IPS-15b (cell line): ENCODE measurements around the gene OXSM.

Experiments used
- H3K27me3 ChIP-seq: one replicate; pipeline ENCODE4 v1.6.1; 2013; ENCODE audit warnings: low read length; ENCODE audit not compliant: control insufficient read depth, insufficient read depth
- H3K36me3 ChIP-seq: one replicate; pipeline ENCODE4 v1.6.1; 2013; ENCODE audit warnings: low read length; ENCODE audit not compliant: control insufficient read depth, insufficient read depth
- H3K4me1 ChIP-seq: one replicate; pipeline ENCODE4 v1.6.1; 2013; ENCODE audit warnings: mild to moderate bottlenecking, low read length; ENCODE audit not compliant: control insufficient read depth, insufficient read depth
- H3K4me3 ChIP-seq: one replicate; pipeline ENCODE4 v1.5.1; 2013; ENCODE audit warnings: low read depth, low read length
- H3K9ac ChIP-seq: one replicate; pipeline ENCODE4 v1.6.1; 2013; ENCODE audit warnings: low read depth, mild to moderate bottlenecking, low read length
- H3K9me3 ChIP-seq: one replicate; pipeline ENCODE4 v1.6.1; 2013; ENCODE audit warnings: mild to moderate bottlenecking, low read length; ENCODE audit not compliant: control insufficient read depth, insufficient read depth

The OXSM gene

GRCh38 chr3:25834346-25834745 is 44.5 kb downstream of the OXSM start:
- H3K4me1 ChIP-seq, result no peaks in the 10 kb centered on the region
- H3K27me3 ChIP-seq, result no peaks in the 10 kb centered on the region
- no peaks in the 10 kb centered on the region for H3K9me3 ChIP-seq
- H3K9ac ChIP-seq, result no peak overlapping the region
- no peak overlapping the region for H3K4me3 ChIP-seq
- H3K36me3 ChIP-seq, result no peaks in the 10 kb centered on the region

GRCh38 chr3:25836579-25836978 is 46.7 kb downstream of the OXSM start:
- no peaks in the 10 kb centered on the region for H3K27me3 ChIP-seq
- H3K36me3 ChIP-seq, result no peaks in the 10 kb centered on the region
- H3K4me3 ChIP-seq, result no peak overlapping the region
- H3K9ac ChIP-seq, result no peak overlapping the region
- H3K9me3 ChIP-seq, result no peaks in the 10 kb centered on the region
- no peaks in the 10 kb centered on the region for H3K4me1 ChIP-seq

- H3K4me1 ChIP-seq, result no peaks in the 10 kb centered on the region
- no peaks in the 10 kb centered on the region for H3K9me3 ChIP-seq
- H3K36me3 ChIP-seq, result no peaks in the 10 kb centered on the region
- H3K27me3 ChIP-seq, result no peaks in the 10 kb centered on the region
- no peak overlapping the region for H3K4me3 ChIP-seq
- no peak overlapping the region for H3K9ac ChIP-seq
These were observed 47.1 kb downstream of the OXSM start for GRCh38 chr3:25837038-25837437.

- Histone ChIP-seq H3K36me3 (no peaks in the 10 kb centered on the region), H3K9me3 (no peaks in the 10 kb centered on the region), H3K9ac (no peak overlapping the region), H3K4me1 (no peaks in the 10 kb centered on the region), H3K27me3 (no peaks in the 10 kb centered on the region), H3K4me3 (no peak overlapping the region)
These were observed 50.2 kb downstream of the OXSM start for GRCh38 chr3:25840099-25840498.

- no peaks in the 10 kb centered on the region for H3K36me3 ChIP-seq
- no peaks in the 10 kb centered on the region for H3K4me1 ChIP-seq
- no peaks in the 10 kb centered on the region for H3K9me3 ChIP-seq
- no peak overlapping the region for H3K9ac ChIP-seq
- no peak overlapping the region for H3K4me3 ChIP-seq
- H3K27me3 ChIP-seq, result no peaks in the 10 kb centered on the region
These were observed 53.4 kb downstream of the OXSM start for GRCh38 chr3:25843332-25843731.
